Stomach (tissue), 4 donors: Measurements from ENCODE around the gene LCN2.

Experiments used
- CTCF ChIP-seq, 7 experiments: fragments of 450-650 bp in 4 of 7; fragments of 200-600 bp in 3 of 7; sonication (generic) in 3 of 7; IDR thresholded peaks; one replicate each; pipeline ENCODE4 v1.5.1; 2016 to 2019; ENCODE audit warnings: antibody characterized with exemption in 7 of 7, control low read depth in 2 of 7, mild to moderate bottlenecking in 1 of 7
- POLR2A ChIP-seq, 4 donors: fragments of 450-650 bp; IDR thresholded peaks; one replicate each; pipeline ENCODE4 v1.6.1; 2016; ENCODE audit warnings: antibody characterized with exemption in 4 of 4, control low read depth in 2 of 4, mild to moderate bottlenecking in 1 of 4, moderate library complexity in 1 of 4
- POLR2AphosphoS5 ChIP-seq, 3 donors: sonication (generic); formaldehyde crosslinking; IDR thresholded peaks; one replicate each; pipeline ENCODE4 v1.6.1; 2016; ENCODE audit warnings: antibody characterized with exemption in 3 of 3

GRCh38 chr9:128168731-128169308 is 19.6 kb downstream of the LCN2 start:
- TF ChIP-seq POLR2A (IDR thresholded peaks at IDR 0.05) (no peak), CTCF (IDR thresholded peaks at IDR 0.05) (no peak), POLR2AphosphoS5 (IDR thresholded peaks at IDR 0.05) (no peak)
